ENCODE data around the gene CLDN9. TPM values are rescaled to one million over a fixed set of nuclear protein-coding genes. Genes with fewer than 3 reads are reported as not detected.

Gene CLDN9
- total RNA-seq, 1 experiment from 2014 or later, result 1.3 TPM

DNA sequence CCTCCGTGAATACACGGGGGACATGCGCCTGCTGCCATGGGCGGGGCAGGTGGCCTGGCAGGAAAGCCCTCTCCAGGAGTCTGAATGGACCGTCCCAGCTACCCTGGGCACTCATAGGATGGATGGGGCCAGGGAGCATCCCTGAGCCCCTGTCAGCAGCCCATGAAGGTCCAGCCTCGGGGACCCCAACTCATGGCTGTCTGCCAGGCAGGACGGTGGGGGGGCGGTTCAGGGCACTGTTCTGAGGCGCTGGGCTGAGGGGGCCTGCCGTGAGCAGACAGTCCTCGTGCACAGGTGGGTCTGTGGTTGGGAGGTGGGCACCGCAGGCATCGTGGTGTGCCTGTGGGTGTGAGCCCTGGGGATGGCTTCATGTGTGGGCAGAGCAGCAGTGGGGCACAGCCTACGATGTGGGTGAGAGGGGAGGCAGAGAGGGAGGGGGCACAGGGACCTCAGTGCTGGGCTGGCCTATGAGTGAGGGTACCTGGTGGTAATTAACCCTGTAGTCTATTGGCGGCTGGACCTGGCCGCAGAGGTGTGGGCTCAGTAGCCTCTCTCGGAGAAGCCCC lies 26.0 kb upstream of the CLDN9 start:
- H3K9ac ChIP-seq (ENCODE audit: extremely low read depth, insufficient read length, low read length), result no peak overlapping the region
- H3K27me3 Mint-ChIP-seq (ENCODE audit: low read depth), result peaks cover 10% of the 10 kb centered on the region
- H3K9me3 Mint-ChIP-seq, result no peaks in the 10 kb centered on the region

More for the DNA sequence above, 26.0 kb upstream of the CLDN9 start:
- Mint-ChIP-seq H3K4me1 (peaks cover 23 to 52% of the 10 kb centered on the region in 2 experiments), H3K36me3 (ENCODE audit: insufficient read depth in 1 of 3, low read depth in 3 of 3) (no peaks in the 10 kb centered on the region), H3K4me3 (no peak overlapping the region), H3K27ac (peak overlapping the region in 1 of 3 experiments; percentile 74; a peak in 1 of 7 replicates)
- Histone ChIP-seq H3K9me3 (ENCODE audit: control insufficient read depth, low read depth, low read length) (no peaks in the 10 kb centered on the region), H3K27ac (ENCODE audit: insufficient read length, low read depth, low read length) (no peak overlapping the region), H3K4me1 (ENCODE audit: insufficient read depth, low read length) (no peaks in the 10 kb centered on the region; the same call in 1 of the 2 replicates), H2AFZ (ENCODE audit: low read length) (no peak overlapping the region), H3K27me3 (ENCODE audit: insufficient read depth, low read length) (no peaks in the 10 kb centered on the region), H4K5ac (ENCODE audit: insufficient read length, low read depth, low read length) (no peak overlapping the region), H4K8ac (replicated peaks; ENCODE audit: insufficient read length, low read depth, low read length) (no peak overlapping the region), H3K18ac (ENCODE audit: insufficient read length, low read depth, low read length) (no peak overlapping the region), H2BK120ac (ENCODE audit: low read depth, low read length, poor library complexity, severe bottlenecking) (no peak overlapping the region), H4K20me1 (ENCODE audit: control insufficient read depth, insufficient read depth, insufficient read length) (no peaks in the 10 kb centered on the region), H3K4ac (ENCODE audit: low read depth, low read length) (no peak overlapping the region), H2AK5ac (ENCODE audit: insufficient read length, low read length) (no peak overlapping the region), H3T11ph (ENCODE audit: low read length) (no peak overlapping the region), H3K79me1 (ENCODE audit: insufficient read depth, low read depth, low read length, poor library complexity, severe bottlenecking) (no peaks in the 10 kb centered on the region), H3K56ac (ENCODE audit: insufficient read length, low read depth, low read length) (no peak overlapping the region), H2BK12ac (ENCODE audit: insufficient read length, low read depth, low read length) (no peak overlapping the region), H2BK5ac (ENCODE audit: insufficient read length, low read length) (no peak overlapping the region), H3K79me2 (ENCODE audit: insufficient read depth, low read length) (no peaks in the 10 kb centered on the region), H3K14ac (ENCODE audit: insufficient read depth, low read length) (peak overlapping the region; percentile 63; the same call in 1 of the 2 replicates), H3K23me2 (ENCODE audit: insufficient read length, low read depth, low read length, poor library complexity, severe bottlenecking) (no peaks in the 10 kb centered on the region), H2BK15ac (ENCODE audit: low read depth, low read length) (no peak overlapping the region), H3K4me2 (ENCODE audit: insufficient read depth, insufficient read length, low read length) (no peak overlapping the region), H3K23ac (ENCODE audit: insufficient read length, low read depth, low read length) (no peak overlapping the region), H2BK20ac (ENCODE audit: low read depth, low read length, poor library complexity, severe bottlenecking) (no peak overlapping the region), H4K91ac (ENCODE audit: insufficient read length, low read depth, low read length) (no peak overlapping the region)
- no peak for DNase-seq
- WGBS (ENCODE audit: extremely low coverage, insufficient read length, low lambda C conversion rate), result no CpG with 5 or more reads among the region's 17 CpGs
- TF ChIP-seq, protein P1, sequence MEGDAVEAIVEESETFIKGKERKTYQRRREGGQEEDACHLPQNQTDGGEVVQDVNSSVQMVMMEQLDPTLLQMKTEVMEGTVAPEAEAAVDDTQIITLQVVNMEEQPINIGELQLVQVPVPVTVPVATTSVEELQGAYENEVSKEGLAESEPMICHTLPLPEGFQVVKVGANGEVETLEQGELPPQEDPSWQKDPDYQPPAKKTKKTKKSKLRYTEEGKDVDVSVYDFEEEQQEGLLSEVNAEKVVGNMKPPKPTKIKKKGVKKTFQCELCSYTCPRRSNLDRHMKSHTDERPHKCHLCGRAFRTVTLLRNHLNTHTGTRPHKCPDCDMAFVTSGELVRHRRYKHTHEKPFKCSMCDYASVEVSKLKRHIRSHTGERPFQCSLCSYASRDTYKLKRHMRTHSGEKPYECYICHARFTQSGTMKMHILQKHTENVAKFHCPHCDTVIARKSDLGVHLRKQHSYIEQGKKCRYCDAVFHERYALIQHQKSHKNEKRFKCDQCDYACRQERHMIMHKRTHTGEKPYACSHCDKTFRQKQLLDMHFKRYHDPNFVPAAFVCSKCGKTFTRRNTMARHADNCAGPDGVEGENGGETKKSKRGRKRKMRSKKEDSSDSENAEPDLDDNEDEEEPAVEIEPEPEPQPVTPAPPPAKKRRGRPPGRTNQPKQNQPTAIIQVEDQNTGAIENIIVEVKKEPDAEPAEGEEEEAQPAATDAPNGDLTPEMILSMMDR (conservative IDR thresholded peaks at IDR 0.05), result no peak
